TTC549 (cell line): ENCODE results near the gene EFNA2.
"Not testable (repeated sequence)": the region's sequence is repeated elsewhere in the genome, so short reads cannot be mapped to it uniquely, and the experiment has no call there.

Source experiments
- FAIRE-seq: peaks from 2 replicates; lab custom pipeline; 2012; peaks lifted over from hg19 to GRCh38; lab: Jason Lieb, UNC

Gene EFNA2

DNA sequence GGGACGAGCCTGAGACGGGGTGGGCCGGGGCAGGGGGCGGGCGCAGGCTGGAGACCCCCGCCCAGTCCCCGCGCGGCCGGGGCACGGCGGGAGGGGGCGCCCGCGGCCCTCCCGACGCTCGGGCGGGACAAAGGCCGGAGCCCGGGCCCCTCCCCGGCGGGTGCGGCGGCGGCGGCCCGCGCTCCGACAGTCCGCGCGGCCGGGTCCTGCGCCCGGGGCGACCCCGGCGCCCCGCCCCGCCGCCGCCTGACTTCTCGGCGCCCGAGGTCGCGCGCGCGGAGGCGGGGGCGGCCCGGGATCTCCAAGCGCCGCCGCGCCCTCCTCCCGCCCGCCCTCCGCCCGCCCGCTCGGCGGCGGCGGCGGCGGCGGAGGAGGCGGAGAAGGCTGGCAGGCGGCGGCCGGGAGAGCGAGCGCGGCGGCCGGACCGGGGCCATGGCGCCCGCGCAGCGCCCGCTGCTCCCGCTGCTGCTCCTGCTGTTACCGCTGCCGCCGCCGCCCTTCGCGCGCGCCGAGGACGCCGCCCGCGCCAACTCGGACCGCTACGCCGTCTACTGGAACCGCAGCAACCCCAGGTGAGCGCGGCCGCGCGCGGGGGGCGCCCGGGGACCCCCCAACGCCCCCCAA is at the start of gene EFNA2:
Gene EFNA2, plus strand, starts transcription at position 137 of the 624 bp plus-strand sequence. Its CDS starts 296 bp downstream, at position 433.
- FAIRE-seq: no peak

DNA sequence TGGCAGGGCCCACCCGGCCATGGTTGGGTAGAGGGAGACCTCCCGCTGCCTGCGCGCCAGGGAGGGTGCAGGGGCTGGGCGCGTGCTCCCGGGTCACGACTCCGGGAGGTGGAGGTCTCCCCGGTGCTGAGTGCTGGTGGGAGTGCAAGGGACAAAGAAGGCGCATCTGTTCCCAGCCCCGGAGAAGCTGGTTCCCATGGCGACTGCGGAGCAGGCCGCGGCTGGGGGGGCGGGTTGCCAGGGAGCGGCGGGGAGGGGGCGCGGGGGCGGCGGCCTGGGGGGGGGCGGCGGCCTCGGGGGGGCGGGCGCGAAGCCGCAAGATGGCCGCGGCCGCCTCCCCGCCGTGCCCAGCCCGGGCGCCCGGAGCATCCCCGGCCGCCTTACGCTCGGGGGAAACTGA is 49.1 kb upstream of the EFNA2 start:
- no peak for FAIRE-seq

DNA sequence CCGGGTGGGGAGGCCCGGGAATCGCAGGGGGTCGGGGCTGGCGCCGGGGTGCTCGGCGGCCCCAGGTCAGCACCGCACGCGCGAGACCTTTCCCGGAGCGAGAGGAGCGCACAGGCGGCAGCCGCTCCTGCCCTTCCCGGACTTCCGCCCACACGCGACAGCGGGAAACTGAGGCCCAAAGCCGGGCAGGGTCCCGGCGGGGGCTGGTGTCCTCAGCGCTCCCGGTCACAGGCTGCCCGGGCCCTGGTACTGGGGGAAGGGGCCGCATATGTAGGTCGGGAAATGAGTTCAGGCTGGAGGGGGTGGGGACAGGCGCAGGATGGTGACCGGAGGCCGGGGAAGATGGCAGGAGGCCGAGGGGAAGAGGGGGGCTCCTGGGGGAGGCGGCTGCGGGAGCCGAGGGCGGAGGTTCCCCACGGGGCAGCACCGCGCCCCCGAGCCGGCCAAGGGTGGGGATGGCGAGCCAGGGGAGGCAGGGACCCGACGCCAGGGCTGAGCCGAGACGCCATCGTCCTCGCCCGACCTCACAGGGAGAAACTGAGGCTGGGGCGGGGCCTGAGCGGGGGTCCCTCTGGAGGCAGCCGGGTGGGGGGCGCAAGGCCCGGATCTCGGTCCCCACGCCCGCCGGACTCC is 48.5 kb upstream of the EFNA2 start:
- FAIRE-seq: no peak

DNA sequence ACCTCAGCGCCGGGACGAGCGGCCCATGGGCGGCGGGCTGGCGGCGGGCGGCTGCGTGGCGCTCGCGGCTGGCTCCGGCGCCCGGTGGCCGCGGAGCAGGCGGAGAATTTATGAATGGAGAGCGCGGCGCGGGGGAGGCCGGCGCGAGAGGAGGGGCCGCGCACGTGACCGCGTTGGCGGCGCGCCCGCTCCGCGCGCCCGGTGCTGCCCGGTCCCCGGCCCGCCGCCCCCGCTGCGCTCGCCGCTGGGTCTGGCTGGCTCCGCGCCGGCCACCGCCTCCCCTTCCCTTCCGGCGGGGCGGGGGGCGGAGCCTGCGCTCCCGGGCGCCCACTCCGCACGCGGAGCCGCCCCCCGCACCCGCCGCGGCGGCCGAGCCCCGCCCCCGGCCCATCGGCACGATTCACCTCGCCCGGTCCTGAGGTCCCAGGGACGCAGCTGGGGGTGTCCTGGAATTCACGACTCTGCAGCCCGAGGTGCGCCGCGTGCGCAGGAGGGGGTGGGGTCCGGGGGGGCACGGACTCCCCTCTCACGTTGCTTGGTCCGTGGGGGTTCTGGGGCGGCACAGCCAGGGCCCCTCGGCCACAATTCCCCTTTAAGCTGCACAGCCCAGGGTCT is 47.8 kb upstream of the EFNA2 start, which contains the start of gene CBARP:
Gene CBARP, minus strand, starts transcription at position 252 of the 615 bp plus-strand sequence. CDS start 1,905 bp downstream, outside the sequence.
- no peak for FAIRE-seq

DNA sequence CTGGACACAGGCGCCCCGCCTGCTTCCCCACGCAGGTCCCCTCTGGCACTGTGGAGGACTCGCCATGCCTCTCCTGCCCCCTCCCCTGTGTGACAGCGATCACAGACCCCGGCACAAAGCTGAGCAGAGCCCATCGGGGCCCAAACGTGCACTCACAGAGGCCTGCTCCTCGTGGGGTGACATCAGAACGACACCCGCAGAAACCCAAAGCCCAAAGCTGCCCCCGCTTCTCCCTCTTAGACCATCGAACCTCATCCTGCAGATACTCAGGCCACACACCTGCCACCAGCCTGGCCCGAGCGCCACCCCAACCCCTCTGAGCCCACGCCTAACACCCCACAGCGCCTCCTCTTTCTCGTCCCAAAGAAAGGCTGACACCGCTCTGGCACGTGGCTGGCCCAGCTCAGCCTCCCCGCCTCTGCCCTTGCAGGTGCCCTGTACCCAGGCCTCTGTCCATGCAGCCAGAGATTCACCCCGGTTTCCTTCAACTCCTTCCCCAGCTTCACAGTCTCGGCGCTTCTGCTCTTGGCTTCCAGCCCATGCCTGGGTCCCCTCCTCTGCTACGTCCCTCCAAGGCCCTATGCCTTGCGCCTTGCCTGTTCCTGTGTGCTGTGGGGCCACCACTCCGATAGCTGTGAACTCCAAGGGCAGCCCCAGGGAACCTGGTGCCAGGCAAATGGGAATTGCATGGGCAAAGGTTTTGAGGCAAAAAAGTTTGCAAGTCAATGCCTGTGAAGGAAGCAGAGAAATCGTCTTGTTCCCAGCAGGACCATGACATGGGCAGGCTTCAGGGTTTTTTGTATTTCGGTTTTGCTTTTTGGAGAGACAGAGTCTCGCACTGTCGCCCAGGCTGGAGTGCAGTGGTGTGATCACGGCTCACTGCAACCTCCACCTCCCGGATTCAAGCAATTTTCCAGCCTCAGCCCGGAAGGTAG is 47.0 kb upstream of the EFNA2 start:
- no peak for FAIRE-seq

DNA sequence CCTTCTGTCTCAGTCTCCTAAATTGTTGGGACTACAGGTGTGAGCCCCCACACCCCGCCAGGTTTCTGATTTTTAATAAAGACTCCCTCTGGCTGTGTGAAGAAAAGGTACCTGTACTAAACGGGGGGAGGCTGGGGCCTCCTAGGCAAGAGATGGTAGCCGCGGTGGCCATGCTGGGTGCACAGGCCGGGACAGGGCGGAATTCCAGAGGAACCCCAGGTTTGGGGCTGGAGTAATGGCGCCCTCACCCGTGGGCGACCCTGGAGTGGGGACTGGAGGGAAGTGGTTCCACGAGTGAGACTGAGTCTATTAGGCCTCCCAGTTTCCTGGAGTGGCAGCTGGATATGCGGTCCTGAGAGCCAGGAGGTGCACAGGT is 46.3 kb upstream of the EFNA2 start:
- FAIRE-seq: no peak

DNA sequence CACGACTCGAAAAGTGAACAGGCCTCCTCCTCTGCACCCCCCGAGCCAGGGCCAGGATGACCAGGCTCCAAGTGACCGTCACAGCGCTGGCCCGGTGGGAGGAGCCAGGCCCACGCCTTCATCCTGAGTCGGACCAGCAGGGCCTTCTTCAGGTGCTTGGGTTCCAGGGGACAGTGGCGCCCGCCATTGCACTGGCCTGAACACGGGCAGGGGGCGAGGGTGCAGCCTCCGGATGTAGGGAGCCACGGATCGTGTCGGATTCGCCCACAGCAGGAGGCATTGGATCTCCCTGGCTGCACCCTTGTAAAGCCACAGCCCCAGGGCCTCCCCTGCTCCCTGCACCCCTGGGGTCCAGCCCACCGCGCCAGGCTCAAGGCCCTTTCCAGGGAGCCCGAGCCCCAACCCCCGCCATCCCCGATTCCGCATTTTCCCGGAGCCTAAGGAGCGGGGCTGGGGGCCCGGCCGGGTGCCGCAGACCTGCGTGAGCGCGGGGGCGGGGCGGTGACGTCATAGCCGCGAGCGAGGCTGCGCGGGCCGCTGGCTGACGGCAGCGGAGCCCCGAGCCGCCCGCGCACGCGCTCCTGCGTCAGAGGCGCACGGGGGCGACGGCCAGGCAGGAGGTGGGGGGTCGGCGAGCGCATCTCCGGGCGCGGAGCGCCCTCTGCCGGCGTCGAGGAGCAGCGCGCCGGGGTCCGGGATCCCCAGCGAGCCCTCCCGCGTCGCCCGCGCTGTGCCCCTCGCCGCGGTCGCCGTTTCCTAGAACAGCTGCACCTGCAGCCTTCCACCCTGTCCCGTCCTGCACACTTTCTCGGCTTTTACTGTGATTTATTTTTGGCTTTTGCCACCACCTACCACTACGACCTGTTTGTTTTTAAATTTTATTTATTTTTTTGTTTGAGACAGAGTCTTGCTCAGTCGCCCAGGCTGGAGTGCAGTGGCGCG is 45.6 kb upstream of the EFNA2 start:
- FAIRE-seq: no peak

DNA sequence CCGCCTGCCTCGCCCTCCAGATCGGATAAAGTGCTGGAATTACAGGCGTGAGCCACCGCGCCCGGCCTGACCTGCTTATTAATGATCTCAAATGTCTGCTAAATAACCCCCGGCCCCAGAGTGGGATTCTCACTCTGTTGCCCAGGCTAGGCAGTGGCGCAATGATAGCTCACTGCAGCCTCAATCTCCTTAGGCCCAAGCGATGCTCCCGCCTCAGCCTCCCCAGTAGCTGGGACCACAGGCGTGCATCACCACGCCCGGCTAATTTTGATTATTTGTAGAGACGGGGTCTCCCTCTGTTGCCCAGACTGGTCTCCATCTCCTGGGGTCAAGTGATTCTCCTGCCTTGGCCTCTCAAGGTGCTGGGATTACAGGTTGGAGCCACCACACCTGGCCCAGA is 44.7 kb upstream of the EFNA2 start:
- FAIRE-seq: no peak

DNA sequence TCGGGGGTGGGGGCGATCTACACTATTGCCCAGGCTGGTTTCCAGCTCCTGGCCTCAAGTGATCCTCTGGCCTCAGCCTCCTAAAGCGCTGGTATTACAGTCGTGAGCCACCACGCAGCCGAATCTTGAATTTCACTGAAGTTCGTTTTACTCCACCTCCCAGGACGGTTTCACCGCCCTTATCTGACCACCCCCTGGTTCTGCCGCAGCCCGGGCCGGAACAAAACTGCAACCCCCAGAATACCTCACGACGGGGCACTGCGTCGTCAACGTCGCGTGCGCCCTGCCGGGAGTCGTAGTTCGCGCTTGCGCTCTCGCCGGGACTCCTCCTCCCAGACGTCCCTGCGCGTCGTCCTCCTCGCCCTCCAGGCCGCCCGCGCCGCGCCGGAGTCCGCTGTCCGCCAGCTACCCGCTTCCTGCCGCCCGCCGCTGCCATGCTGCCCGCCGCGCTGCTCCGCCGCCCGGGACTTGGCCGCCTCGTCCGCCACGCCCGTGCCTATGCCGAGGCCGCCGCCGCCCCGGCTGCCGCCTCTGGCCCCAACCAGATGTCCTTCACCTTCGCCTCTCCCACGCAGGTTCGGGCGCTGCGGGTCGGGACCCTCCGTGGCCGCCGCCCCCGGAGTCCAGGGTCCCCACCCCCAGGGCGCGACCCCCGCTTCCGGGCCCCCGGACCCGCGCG is 44.1 kb upstream of the EFNA2 start, which contains the start of gene ATP5F1D:
Gene ATP5F1D, plus strand, starts transcription at position 335 of the 679 bp plus-strand sequence. Its CDS starts 100 bp downstream, at position 435.
- FAIRE-seq: no peak

DNA sequence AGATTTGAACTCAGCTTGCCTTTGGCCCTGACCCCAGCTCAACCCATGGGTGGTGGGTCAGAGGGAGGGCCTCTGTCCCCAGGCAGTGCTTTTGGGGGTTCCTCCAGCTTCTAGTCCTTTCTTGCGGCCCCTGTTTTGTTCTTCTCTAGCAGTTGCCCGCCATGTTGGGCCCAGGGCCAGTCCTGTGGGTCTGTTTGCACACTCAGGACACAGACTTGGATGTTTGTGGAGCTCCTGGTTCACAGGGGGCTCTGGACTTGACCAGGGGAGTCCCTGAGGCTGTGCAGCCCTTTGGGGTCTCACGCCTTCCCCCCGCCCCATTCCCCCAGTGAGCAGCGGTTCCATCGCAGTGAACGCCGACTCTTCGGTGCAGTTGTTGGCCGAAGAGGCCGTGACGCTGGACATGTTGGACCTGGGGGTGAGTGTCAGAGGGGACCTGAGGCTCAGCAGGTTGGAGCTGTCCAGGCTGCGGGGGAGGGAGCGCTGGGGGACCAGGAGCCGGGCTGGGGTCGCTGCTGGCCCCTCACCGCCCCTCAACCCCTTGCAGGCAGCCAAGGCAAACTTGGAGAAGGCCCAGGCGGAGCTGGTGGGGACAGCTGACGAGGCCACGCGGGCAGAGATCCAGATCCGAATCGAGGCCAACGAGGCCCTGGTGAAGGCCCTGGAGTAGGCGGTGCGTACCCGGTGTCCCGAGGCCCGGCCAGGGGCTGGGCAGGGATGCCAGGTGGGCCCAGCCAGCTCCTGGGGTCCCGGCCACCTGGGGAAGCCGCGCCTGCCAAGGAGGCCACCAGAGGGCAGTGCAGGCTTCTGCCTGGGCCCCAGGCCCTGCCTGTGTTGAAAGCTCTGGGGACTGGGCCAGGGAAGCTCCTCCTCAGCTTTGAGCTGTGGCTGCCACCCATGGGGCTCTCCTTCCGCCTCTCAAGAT is 41.6 kb upstream of the EFNA2 start:
- no peak for FAIRE-seq

DNA sequence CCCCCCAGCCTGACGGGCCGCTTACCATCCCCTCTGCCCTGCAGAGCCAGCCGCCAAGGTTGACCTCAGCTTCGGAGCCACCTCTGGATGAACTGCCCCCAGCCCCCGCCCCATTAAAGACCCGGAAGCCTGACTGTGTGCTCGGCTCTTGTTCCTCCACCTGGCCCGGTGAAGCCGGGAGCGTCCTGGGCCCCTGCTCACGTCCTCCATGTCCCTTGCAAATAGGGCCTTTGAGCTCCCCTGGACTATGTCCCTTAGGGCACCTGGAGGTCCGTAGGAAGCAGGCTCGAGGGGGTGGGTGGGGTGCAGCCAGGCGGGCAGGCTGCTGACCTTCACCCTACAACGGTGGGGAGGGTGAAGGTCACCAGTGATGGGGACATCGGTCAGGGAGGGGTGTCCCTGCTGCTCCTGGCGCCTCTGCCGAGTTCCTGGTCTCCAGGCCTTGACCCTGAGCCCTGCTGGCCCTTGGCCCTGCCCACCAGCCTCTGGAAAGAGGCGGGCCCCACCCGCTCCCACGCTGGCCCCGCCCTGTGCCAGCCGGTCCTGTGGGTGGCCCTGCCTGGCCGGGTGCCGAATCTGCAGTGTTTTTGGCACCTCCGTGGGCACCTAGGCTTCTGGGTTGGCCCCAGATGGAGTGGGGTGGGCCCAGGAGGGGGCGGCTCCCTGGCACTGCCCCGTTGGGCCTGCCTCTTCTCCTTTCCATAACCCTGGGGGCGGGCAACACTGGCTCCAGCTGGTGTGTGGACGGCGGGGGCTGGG is 40.8 kb upstream of the EFNA2 start:
- no peak for FAIRE-seq

DNA sequence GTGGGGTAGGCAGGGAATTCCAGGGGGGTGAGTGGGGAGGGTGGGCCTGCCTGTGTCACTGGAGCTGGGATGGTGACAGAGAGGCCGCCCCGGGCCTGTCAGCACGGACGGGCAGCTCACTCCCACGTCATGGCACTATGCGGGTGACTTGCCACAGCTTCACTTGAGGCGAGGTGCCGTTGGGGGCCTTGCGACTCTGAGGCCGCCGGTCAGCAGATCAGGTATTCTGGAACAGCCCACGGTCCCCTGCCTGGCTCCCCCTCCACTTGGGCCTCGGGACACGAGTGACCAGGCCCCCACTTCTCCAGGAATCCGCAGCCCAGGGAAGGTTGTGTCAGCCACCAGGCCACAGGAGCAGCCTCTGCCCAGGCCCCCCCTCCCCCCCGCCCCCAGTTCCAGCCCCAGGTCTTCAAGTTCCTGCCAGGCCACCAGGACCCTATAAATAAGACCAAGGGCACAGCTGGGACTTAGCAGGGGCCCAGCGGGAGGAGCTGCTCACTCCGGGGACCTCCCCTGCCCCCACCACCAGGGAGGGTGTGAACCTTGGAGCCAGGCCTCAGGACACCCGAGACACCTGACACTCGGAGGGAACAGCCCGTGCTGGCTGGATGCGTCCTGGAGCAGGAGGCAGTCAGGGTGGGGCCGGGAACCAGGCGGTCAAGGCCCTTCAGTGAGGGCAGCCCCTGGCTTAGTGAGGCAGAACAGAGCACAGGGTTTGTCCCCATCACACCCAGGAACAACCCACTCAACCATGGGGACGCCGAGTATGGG is 40.0 kb upstream of the EFNA2 start:
- no peak for FAIRE-seq

DNA sequence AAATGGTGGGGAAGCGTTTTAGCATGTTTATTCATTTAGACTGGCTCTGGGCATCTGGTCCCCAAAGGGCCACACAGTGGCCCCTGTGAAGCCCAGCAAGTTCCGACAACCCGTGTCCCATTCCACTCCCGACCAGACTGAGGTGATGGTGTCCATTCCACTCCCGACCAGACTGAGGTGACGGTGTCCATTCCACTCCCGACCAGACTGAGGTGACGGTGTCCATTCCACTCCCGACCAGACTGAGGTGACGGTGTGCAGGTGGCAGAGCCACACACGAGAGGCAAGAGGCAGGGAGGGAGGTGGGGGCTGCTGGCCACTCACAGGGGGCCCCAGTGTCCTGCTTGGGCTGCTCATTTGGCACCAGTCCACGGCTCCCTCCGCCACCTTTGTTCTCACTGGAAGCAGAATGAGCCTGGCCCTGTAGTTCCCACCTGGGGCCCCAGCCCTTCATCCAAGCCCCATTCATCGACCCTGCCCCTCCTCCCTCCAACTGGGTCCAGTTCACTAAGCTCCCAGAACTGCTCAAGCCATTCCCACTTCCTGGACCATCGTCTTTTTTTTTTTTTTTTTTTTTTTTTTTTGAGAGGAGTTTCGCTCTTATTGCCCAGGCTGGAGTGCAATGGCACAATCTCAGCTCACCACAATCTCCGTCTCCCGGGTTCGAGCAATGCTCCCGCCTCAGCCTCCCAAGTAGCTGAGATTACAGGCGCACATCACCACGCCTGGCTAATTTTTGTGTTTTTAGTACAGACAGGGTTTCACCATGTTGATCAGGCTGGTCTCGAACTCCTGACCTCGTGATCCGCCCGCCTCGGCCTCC is 39.2 kb upstream of the EFNA2 start:
- not testable (repeated sequence) for FAIRE-seq

DNA sequence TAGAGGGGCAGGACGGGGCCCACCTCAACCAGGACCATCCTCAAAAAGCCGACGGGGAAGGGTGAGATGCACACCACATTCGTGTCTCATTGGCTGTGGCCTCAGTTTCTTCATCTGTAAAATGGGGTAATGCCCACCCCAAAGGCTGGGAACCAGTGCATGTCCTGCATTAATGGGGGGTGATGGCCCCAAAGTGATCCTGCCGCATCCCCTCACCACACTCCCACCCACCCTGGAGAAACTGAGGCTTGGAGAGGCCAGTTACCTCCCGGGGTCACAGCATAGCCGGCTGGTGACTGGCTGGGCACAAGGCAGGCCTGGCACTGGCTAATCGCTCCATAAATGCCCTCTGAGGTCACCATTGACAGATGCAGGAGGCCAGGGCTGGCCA is 37.9 kb upstream of the EFNA2 start:
- no peak for FAIRE-seq

DNA sequence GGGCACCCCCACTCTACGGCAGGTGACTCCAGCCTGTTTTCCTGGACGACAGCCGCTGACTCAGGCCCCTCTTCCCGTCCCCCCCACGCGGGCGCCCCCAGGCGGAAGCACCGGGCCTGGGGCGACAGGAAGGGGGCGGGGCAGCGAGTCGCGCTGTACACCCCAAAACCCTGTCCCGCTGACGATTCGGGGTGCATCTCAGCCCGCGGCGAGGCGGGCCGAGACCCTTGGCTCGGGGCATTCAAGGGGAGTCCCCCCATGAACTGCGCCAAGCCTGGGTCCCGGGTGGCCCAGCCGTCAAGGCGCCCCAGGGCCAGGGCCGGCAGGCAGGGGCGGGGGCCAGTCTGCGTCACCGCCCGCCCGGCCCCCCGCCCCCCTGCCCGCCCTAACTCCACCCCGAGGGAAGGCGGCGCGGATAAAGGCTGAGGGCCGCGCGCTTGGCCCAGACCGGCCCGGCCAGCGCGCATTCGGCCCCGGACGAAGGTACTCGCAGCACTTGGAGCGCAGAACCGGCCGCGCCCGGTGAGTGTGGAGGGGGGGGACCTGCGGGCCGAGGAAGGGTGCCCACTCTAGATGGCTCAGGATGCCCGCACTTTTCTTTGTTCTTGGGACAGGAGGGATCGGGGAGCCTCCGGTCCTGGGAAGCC is 37.4 kb upstream of the EFNA2 start, which contains the start of gene MIDN:
Gene MIDN, plus strand, starts transcription at position 445 of the 647 bp plus-strand sequence. CDS start 1,714 bp downstream, outside the sequence.
- FAIRE-seq: no peak

DNA sequence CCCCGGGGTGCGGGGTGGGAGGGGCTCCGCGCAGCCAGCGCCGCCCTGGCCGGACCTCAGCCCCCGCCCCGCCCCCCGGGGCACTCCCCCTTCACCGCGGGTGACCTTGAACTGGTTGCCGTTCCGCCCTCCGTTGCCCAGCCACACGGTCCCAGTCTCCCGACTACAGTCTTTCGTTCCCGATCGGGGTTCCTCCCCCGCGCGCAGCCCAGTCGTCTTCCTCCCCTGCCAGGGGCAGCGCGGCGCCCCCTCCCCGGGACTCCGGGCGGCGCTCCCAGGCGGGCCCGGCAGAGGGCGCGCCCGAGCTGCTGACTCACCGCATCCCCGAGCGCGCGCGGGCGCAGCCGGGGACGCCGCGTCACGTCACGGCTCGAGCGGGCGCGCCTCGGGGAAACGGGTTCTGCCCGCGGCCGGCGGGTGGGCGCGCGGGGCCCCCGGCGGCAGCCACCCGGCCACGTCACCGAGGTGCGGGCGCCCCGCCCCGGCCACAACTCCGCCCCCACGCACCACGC is 36.8 kb upstream of the EFNA2 start:
- no peak for FAIRE-seq
